ENCODE data around the gene EXOC2.

EXOC2 gene

DNA sequence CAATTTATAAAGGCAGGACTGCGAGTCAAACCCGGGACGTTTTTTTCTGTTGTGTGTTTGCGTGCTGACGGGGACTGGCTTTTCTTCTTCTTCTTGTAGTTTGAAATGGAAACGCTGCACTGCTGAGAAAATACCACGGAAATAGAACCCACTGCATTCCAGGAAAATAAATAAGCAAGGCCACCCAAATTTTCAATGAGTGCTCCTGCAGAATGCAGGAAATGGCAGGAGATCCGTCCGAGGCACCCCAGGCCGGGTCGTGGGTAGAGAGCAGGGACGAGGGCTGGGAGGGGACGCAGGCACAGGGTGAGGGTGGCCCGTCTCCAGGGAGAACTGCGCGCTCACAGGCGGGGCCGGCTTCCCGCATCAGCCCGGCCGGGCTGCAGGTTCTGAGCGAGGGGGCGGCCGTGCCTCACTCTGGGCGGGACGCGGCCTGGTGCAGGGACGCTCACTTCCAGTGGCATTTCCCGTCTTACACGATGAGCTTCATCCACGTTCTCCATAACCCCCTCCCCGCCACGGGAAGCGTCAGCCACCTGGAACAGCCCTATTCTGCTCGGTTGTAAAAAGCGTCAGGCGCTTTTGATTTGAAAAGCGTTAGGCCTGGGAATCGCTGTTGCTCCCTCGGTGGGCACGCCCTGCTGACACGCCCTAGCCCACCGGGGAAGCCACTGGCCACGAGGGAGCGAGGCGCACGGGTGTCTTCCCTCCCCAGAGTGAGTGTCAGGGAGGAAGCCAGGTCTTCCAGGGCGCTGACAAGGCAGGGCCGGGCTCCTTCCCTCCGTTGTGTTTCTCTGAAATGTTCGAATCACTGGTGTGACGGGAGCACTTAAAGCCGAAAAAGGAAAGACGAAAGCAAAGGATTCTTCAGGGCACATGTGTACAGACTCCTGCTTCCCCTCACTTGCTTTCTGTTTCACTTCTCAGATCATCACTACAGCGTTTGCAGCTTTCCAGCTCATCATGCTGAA lies 17.9 kb upstream of the EXOC2 start:
- Histone ChIP-seq H2AFZ (ENCODE audit: low read depth, low read length) (peak overlapping the region; percentile 82), H3K27me3 (ENCODE audit: insufficient read depth, low read length, poor library complexity) (no peaks in the 10 kb centered on the region), H3K79me2 (ENCODE audit: insufficient read depth, low read length) (no peaks in the 10 kb centered on the region), H3K36me3 (ENCODE audit: insufficient read depth, low read length) (no peaks in the 10 kb centered on the region), H3K9ac (ENCODE audit: low read depth, low read length) (peak overlapping the region; percentile 54), H3K9me3 (ENCODE audit: insufficient read depth, low read length, severe bottlenecking) (no peaks in the 10 kb centered on the region), H3K4me1 (ENCODE audit: insufficient read depth, low read length) (peaks cover 26% of the 10 kb centered on the region), H4K20me1 (ENCODE audit: insufficient read depth, low read length) (no peaks in the 10 kb centered on the region), H3K27ac (ENCODE audit: low read length) (peak overlapping the region; percentile 72), H3K4me2 (ENCODE audit: insufficient read depth, low read length) (peak overlapping the region; percentile 80), H3K4me3 (ENCODE audit: low read depth in 1 of 2, low read length in 2 of 2) (peak overlapping the region; percentile 25 to 63; a peak in 3 of 4 replicates)
- ATAC-seq (ENCODE audit: insufficient read depth, low read depth) (peak; percentile 83), DNase-seq (peak; percentile 73)
- no peak for TF ChIP-seq EZH2 (IDR thresholded peaks at IDR 0.05; ENCODE audit: borderline replicate concordance, low read depth, low read length, severe bottlenecking)
- TF ChIP-seq, protein P1, sequence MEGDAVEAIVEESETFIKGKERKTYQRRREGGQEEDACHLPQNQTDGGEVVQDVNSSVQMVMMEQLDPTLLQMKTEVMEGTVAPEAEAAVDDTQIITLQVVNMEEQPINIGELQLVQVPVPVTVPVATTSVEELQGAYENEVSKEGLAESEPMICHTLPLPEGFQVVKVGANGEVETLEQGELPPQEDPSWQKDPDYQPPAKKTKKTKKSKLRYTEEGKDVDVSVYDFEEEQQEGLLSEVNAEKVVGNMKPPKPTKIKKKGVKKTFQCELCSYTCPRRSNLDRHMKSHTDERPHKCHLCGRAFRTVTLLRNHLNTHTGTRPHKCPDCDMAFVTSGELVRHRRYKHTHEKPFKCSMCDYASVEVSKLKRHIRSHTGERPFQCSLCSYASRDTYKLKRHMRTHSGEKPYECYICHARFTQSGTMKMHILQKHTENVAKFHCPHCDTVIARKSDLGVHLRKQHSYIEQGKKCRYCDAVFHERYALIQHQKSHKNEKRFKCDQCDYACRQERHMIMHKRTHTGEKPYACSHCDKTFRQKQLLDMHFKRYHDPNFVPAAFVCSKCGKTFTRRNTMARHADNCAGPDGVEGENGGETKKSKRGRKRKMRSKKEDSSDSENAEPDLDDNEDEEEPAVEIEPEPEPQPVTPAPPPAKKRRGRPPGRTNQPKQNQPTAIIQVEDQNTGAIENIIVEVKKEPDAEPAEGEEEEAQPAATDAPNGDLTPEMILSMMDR (IDR thresholded peaks at IDR 0.05; ENCODE audit: borderline replicate concordance, extremely low read depth, low read length, poor library complexity, severe bottlenecking) = no peak

DNA sequence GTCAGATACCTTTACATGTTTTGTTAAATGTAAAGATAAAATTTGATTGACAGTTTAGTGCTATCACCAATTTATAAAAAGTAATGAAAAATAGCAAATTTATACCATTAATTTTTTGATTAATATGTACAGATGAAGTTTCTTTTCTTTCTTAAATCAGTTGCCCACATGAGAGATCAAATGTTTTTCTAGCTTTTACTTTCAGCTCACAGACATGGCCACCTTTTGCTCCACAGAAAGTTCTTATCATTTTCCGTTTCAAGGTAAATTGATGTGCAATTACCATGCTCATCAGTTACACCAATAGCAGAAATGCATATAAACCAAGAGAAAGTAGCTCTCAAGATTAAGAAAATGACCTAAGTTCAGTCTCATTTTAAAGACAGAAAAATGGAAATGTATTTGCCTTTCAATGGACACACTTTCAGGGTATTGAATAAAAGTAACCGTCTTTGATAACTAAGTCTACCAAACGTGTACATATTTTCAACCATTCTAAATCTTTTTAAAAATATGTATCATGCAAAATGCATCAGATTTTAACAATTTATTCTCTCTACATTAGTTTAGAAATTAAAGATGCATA lies 16.6 kb upstream of the EXOC2 start:
- Histone ChIP-seq H3K9me3 (ENCODE audit: insufficient read depth, low read length, severe bottlenecking) (no peaks in the 10 kb centered on the region), H3K9ac (ENCODE audit: low read depth, low read length) (peak overlapping the region; percentile 54; the same call in 1 of the 2 replicates), H3K4me2 (ENCODE audit: insufficient read depth, low read length) (peak overlapping the region; percentile 80), H3K36me3 (ENCODE audit: insufficient read depth, low read length) (no peaks in the 10 kb centered on the region), H3K27me3 (ENCODE audit: insufficient read depth, low read length, poor library complexity) (no peaks in the 10 kb centered on the region), H2AFZ (ENCODE audit: low read depth, low read length) (no peak overlapping the region), H3K27ac (ENCODE audit: low read length) (no peak overlapping the region), H3K79me2 (ENCODE audit: insufficient read depth, low read length) (no peaks in the 10 kb centered on the region), H3K4me1 (ENCODE audit: insufficient read depth, low read length) (peaks cover 26% of the 10 kb centered on the region), H4K20me1 (ENCODE audit: insufficient read depth, low read length) (no peaks in the 10 kb centered on the region), H3K4me3 (ENCODE audit: low read depth in 1 of 2, low read length in 2 of 2) (no peak overlapping the region; a peak in 1 of 4 replicates)
- ATAC-seq (ENCODE audit: insufficient read depth, low read depth) = no peak
- DNase-seq = no peak
- TF ChIP-seq, protein P1 (IDR thresholded peaks at IDR 0.05; ENCODE audit: borderline replicate concordance, extremely low read depth, low read length, poor library complexity, severe bottlenecking) = no peak
- TF ChIP-seq EZH2 (IDR thresholded peaks at IDR 0.05; ENCODE audit: borderline replicate concordance, low read depth, low read length, severe bottlenecking) = no peak

- Histone ChIP-seq H3K27ac (ENCODE audit: low read length) (no peak overlapping the region), H3K9ac (ENCODE audit: low read depth, low read length) (no peak overlapping the region), H3K36me3 (ENCODE audit: insufficient read depth, low read length) (no peaks in the 10 kb centered on the region), H2AFZ (ENCODE audit: low read depth, low read length) (no peak overlapping the region; the same call in 1 of the 2 replicates), H3K79me2 (ENCODE audit: insufficient read depth, low read length) (no peaks in the 10 kb centered on the region), H3K4me1 (ENCODE audit: insufficient read depth, low read length) (peaks cover 26% of the 10 kb centered on the region), H3K4me3 (ENCODE audit: low read depth in 1 of 2, low read length in 2 of 2) (no peak overlapping the region), H3K9me3 (ENCODE audit: insufficient read depth, low read length, severe bottlenecking) (no peaks in the 10 kb centered on the region), H3K4me2 (ENCODE audit: insufficient read depth, low read length) (no peak overlapping the region), H3K27me3 (ENCODE audit: insufficient read depth, low read length, poor library complexity) (no peaks in the 10 kb centered on the region), H4K20me1 (ENCODE audit: insufficient read depth, low read length) (no peaks in the 10 kb centered on the region)
- TF ChIP-seq, protein P1 (IDR thresholded peaks at IDR 0.05; ENCODE audit: borderline replicate concordance, extremely low read depth, low read length, poor library complexity, severe bottlenecking) = no peak
- TF ChIP-seq EZH2 (IDR thresholded peaks at IDR 0.05; ENCODE audit: borderline replicate concordance, low read depth, low read length, severe bottlenecking) = no peak
- no peak for ATAC-seq (ENCODE audit: insufficient read depth, low read depth)
- DNase-seq = no peak
These were observed 15.3 kb upstream of the EXOC2 start for GRCh38 chr6:708237-708598.
